H54 (cell line): ENCODE measurements around the gene CMC2.
A peak's percentile ranks its signal among the peaks of the same experiment; 100 is the strongest.

Experiments used
- DNase-seq: peaks from one replicate; pipeline ENCODE4 v3.0.0; 2011; ENCODE audit warnings: low spot score, mixed read lengths; ENCODE audit not compliant: insufficient read length
- FAIRE-seq: peaks from 3 replicates; lab custom pipeline; 2011; peaks lifted over from hg19 to GRCh38; lab: Jason Lieb, UNC
- POLR2A ChIP-seq: IDR thresholded peaks from 2 replicates; pipeline ENCODE4 v1.6.1; 2011; ENCODE audit warnings: low read depth, mild to moderate bottlenecking, low read length

CMC2 gene

DNA sequence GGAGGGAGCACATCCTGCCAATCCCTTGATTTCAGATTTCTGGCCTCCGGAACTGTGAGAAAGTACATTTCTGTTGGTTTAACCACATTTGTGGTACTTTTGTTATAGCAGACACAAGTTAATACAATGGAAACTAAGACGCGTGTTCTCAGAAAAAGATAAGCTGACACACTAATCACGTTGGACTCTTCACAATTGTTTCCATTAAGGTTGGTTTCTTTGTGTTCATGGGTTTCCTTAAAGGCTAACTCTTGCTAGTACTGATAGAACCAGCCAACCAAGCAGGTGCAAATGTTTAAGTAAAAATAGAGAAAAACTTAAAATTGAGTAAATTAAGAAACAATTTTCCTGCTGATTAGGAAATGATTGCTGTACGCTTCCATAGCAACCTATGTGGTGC lies 59.4 kb downstream of the CMC2 start:
- DNase-seq, result no peak
- no peak for FAIRE-seq
- TF ChIP-seq POLR2A, result no peak

DNA sequence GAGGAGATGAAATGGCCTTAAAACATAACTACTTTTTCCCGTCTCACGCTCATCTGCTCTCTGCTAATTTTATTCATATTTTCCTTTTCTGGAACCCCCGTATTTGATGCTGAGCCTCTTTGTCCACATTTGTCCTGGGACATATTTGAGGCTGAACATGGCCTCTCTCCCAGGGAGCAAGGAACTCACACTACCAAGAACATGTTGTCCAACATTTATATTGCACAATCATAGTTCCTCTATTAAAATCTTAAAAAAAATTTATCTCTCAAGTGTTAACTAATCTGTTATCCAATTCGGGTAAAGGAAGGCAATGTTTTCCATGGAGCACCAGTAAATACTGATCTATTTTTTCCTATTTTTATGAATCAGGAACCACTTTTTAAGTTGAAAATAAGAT lies 60.2 kb downstream of the CMC2 start:
- DNase-seq (no peak), FAIRE-seq (no peak)
- TF ChIP-seq POLR2A, result no peak

DNA sequence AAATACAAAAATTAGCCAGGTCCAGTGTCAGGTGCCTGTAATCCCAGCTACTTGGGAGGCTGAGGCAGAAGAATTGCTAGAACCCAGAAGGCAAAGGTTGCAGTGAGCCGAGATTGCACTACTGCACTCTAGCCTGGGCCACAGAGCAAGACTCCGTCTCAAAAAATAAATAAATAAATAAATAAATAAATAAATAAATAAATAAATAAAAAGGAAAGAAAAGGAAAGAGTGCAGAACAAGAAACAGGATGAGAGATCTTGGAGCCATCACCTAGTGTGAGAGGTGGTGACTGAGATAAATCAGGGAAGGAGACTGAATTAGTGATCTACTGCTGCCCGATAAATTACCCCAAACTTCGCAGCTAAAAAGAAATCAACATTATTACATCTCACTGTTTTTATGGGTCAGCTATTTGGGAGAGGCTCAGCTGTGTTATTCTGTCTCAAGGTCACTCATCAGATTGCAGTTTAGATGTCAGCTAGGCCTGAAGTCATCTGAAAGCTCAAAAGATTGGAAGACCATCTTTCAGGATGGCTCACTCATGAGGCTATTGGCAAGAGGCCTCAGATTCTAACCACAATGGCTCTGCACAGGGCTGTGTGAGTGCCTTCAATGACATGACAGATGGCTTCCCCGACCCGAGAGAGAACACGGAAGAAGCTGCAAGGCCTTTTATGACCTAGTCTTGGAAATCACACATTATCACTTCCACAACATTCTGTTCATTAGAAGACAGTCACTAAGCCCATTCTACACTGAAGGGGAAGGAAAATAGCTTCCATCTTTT lies 66.4 kb downstream of the CMC2 start:
- TF ChIP-seq POLR2A, result no peak
- DNase-seq, result no peak
- no peak for FAIRE-seq

GRCh38 chr16:80938879-80939260 lies 67.8 kb downstream of the CMC2 start:
- no peak for TF ChIP-seq POLR2A
- FAIRE-seq, result no peak

DNA sequence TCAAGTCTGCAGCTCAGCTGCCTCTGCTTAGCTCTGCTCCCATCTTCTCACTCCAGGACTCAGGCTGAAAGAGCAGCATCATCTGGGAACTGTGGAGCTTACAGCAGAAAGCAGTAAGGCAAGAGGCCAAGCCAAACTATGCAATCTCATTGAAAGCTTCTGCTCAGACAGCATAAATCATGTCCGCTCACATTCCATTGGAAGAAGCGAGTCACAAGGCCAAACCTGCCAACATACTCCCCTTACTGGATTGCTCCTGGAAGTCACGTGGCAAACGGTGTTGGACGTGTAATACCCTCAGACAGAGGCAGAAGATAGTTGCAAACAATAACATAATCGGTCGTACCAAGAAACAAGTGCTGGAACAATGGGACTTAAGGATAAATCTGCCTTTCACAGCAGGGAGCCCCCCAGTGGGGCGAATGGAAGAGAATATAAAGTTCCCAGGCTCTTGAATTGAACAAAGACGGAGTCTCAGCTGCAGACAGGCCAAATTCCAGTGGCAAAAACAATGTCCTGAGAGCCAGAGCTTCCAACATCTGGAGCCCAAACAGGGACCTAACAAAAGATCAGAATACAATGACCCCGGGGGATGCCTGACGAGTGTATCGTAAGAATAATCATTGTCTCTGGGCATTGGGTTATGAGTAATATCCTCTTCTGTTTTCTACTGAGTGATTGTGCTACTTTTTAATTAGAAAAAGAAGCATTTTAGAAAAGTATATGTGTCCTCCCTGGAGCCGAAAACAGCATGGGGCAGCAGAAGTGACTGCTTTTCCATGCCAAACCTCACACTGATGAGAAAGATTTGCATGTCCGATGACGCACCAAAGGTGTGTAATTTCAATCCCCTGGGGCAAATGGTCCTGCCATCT lies 68.4 kb downstream of the CMC2 start:
- DNase-seq (peak; percentile 67), FAIRE-seq (peak; percentile 88)
- TF ChIP-seq POLR2A, result no peak

More at GRCh38 chr16:80938879-80939260, 67.8 kb downstream of the CMC2 start:
- no peak for DNase-seq

DNA sequence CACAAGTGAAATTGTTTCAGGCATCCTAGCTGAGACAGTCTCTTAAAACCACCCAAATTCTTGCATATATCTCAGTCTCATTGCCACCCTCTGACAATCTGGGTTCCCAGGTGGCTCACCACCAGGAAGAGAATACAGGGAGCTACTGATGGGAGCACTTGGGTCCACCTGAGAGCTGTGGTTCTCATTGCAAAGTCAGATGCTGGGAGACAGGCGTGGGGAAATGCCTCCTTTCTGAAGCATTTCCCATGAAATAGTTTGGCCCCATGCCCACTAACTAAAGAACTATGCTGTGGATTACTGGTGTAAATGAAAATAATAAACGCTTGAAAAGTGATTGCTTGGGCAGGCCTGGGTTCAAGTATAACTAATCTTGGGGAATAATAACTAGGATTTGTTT lies 70.3 kb downstream of the CMC2 start:
- no peak for TF ChIP-seq POLR2A
- no peak for FAIRE-seq
- no peak for DNase-seq

DNA sequence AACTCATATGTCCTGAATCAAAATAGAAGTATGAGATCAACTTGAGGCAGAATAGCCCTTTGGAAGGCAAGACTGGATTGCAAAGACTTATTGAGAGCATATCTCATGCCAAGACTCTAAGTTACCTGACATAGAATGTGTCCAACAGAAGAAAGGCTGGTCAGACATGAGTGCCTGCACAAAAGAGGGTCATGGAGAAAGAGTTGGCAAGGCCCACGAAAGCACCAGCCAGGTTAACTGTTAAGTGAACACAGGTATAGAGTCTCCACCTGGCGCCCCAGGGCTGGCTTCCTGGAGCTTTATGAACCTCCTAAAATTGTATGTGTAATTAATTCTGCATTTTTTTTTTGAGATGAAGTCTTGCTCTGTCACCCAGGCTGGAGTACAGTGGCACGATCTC lies 71.0 kb downstream of the CMC2 start:
- no peak for FAIRE-seq
- TF ChIP-seq POLR2A, result no peak

GRCh38 chr16:80932708-80933095 lies 74.0 kb downstream of the CMC2 start:
- FAIRE-seq (no peak), DNase-seq (peak; percentile 71)
- TF ChIP-seq POLR2A, result no peak

More for the DNA sequence above, 71.0 kb downstream of the CMC2 start:
- DNase-seq, result no peak

- TF ChIP-seq POLR2A, result peak; percentile 24; the same call in 1 of the 2 replicates
- no peak for FAIRE-seq
- DNase-seq, result peak; percentile 31
Observed at GRCh38 chr16:80931801-80932707, 74.6 kb downstream of the CMC2 start.

DNA sequence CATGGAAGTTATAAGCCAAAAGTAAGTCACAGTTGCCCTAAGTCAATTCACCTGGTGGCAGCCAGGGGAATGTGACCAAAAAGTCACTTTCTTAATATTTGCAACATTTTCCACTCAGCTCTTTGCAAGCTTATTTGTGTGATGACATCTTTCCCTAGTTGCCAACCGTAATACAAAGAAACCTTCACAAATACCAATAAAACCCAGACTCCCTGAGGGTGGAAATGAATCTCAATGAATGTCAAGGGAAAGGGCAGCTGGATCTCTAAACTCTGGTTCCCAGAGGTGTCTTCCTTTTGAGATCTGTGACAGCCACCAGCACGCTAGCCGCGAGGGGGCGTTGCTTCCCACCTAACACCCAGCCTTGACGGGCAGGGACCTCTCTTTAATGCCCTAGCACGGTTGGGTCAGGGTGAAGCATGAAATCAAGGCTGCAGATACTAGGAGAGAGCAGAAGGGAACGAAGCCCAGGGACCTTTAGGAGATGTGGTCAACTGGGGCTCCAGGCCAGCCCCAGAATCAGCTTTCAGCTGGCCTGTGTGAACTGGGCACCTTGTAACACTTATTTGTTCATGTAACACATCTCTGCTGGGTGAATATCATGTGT lies 82.2 kb downstream of the CMC2 start:
- FAIRE-seq, result no peak
- TF ChIP-seq POLR2A, result no peak
- DNase-seq, result no peak

GRCh38 chr16:80923356-80923755 lies 83.3 kb downstream of the CMC2 start:
- no peak for DNase-seq
- no peak for TF ChIP-seq POLR2A
- FAIRE-seq, result no peak
